ENCODE measurements around the gene GPANK1. TPM values are rescaled to one million over a fixed set of nuclear protein-coding genes. Genes with fewer than 3 reads are reported as not detected.
A peak's percentile ranks its signal among the peaks of the same experiment; 100 is the strongest.

The GPANK1 gene
- total and polyA plus RNA-seq, 2 of the 13 experiments (the other 11 are each of a cell fraction or from before 2014, with no cell fraction given) = 15.4 to 22.8 TPM

DNA sequence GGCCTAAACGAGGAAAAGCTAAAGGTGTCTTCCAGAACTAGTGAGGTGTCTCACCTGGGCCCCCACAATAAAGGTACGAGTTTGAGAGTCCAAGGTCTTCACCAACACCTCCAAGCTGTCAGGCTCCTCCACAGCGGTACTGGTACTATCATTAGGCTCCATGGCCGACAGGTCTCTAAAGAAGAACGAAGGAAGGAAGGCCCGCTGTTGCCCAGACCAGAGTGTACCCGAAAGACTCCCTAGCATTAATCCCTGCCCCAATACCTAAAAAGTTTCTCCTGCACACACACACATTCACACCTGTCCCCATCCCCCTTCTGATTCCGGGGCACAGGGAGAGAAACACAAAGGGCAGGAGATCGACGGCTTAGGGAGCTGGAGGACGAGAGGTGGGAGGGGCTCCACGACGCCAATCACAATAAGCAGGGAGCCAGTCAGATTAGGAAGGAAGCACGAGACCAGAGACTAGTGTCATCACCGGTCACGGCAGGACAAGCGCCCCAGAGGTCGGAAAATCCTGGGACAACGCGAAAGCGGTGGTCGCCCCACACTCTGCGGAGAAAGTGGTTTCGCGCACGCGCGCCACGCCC lies 13.1 kb downstream of the GPANK1 start (continued):
- TF ChIP-seq, protein P1, sequence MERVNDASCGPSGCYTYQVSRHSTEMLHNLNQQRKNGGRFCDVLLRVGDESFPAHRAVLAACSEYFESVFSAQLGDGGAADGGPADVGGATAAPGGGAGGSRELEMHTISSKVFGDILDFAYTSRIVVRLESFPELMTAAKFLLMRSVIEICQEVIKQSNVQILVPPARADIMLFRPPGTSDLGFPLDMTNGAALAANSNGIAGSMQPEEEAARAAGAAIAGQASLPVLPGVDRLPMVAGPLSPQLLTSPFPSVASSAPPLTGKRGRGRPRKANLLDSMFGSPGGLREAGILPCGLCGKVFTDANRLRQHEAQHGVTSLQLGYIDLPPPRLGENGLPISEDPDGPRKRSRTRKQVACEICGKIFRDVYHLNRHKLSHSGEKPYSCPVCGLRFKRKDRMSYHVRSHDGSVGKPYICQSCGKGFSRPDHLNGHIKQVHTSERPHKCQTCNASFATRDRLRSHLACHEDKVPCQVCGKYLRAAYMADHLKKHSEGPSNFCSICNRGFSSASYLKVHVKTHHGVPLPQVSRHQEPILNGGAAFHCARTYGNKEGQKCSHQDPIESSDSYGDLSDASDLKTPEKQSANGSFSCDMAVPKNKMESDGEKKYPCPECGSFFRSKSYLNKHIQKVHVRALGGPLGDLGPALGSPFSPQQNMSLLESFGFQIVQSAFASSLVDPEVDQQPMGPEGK (CRISPR knock-in tag; IDR thresholded peaks at IDR 0.05) = peak; percentile 18; the same call in 1 of the 2 replicates
- TF ChIP-seq MAFG (CRISPR knock-in tag; IDR thresholded peaks at IDR 0.05) = no peak
- TF ChIP-seq, protein P2, sequence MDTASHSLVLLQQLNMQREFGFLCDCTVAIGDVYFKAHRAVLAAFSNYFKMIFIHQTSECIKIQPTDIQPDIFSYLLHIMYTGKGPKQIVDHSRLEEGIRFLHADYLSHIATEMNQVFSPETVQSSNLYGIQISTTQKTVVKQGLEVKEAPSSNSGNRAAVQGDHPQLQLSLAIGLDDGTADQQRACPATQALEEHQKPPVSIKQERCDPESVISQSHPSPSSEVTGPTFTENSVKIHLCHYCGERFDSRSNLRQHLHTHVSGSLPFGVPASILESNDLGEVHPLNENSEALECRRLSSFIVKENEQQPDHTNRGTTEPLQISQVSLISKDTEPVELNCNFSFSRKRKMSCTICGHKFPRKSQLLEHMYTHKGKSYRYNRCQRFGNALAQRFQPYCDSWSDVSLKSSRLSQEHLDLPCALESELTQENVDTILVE (CRISPR knock-in tag; IDR thresholded peaks at IDR 0.05) = no peak
- 0 out of 2 replicates have a peak, but pooled peaks have one; percentile 49 for TF ChIP-seq ATF7-NPFF (CRISPR knock-in tag; IDR thresholded peaks at IDR 0.05; ENCODE audit: low read depth)
- TF ChIP-seq, protein P3, sequence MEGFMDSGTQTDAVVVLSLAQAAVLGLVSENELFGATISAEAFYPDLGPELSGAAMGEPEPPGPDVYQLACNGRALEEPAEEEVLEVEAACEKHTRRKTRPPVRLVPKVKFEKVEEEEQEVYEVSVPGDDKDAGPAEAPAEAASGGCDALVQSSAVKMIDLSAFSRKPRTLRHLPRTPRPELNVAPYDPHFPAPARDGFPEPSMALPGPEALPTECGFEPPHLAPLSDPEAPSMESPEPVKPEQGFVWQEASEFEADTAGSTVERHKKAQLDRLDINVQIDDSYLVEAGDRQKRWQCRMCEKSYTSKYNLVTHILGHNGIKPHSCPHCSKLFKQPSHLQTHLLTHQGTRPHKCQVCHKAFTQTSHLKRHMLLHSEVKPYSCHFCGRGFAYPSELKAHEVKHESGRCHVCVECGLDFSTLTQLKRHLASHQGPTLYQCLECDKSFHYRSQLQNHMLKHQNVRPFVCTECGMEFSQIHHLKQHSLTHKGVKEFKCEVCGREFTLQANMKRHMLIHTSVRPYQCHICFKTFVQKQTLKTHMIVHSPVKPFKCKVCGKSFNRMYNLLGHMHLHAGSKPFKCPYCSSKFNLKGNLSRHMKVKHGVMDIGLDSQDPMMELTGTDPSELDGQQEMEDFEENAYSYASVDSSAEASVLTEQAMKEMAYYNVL (CRISPR knock-in tag; IDR thresholded peaks at IDR 0.05; ENCODE audit: borderline replicate concordance) = peak; percentile 26; the same call in 1 of the 2 replicates
- 0 out of 2 replicates have a peak, but pooled peaks have one; percentile 17 for TF ChIP-seq ZNF232 (CRISPR knock-in tag; IDR thresholded peaks at IDR 0.05; ENCODE audit: borderline replicate concordance)
- TF ChIP-seq CHCHD3 (CRISPR knock-in tag; IDR thresholded peaks at IDR 0.05) = 0 out of 2 replicates have a peak, but pooled peaks have one; percentile 28
- no peak for TF ChIP-seq PRMT3 (CRISPR knock-in tag; IDR thresholded peaks at IDR 0.05; ENCODE audit: borderline replicate concordance, low read depth)
- TF ChIP-seq KDM2A (CRISPR knock-in tag; IDR thresholded peaks at IDR 0.05; ENCODE audit: borderline replicate concordance, low read depth) = 0 out of 2 replicates have a peak, but pooled peaks have one; percentile 18
- TF ChIP-seq, protein P4, sequence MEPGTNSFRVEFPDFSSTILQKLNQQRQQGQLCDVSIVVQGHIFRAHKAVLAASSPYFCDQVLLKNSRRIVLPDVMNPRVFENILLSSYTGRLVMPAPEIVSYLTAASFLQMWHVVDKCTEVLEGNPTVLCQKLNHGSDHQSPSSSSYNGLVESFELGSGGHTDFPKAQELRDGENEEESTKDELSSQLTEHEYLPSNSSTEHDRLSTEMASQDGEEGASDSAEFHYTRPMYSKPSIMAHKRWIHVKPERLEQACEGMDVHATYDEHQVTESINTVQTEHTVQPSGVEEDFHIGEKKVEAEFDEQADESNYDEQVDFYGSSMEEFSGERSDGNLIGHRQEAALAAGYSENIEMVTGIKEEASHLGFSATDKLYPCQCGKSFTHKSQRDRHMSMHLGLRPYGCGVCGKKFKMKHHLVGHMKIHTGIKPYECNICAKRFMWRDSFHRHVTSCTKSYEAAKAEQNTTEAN (CRISPR knock-in tag; conservative IDR thresholded peaks at IDR 0.05) = peak; percentile 59; the same call in 1 of the 2 replicates
- no peak for TF ChIP-seq DMAP1 (CRISPR knock-in tag; IDR thresholded peaks at IDR 0.05)
- TF ChIP-seq MXD4 (CRISPR knock-in tag; IDR thresholded peaks at IDR 0.05) = peak; percentile 7; the same call in 1 of the 2 replicates
- TF ChIP-seq ZNF382 (CRISPR knock-in tag; IDR thresholded peaks at IDR 0.05; ENCODE audit: borderline replicate concordance) = no peak
- peak; percentile 15 for TF ChIP-seq CBX5 (CRISPR knock-in tag; IDR thresholded peaks at IDR 0.05; ENCODE audit: borderline replicate concordance)
- TF ChIP-seq JUND (CRISPR knock-in tag; IDR thresholded peaks at IDR 0.05) = no peak
- TF ChIP-seq ZNF775 (CRISPR knock-in tag; IDR thresholded peaks at IDR 0.05; ENCODE audit: borderline replicate concordance) = no peak
- TF ChIP-seq LCORL (IDR thresholded peaks at IDR 0.05) = no peak
- TF ChIP-seq LCORL (CRISPR knock-in tag; IDR thresholded peaks at IDR 0.05) = peak; percentile 75; the same call in 1 of the 2 replicates
- 0 out of 2 replicates have a peak, but pooled peaks have one; percentile 11 for TF ChIP-seq SMAD3 (CRISPR knock-in tag; IDR thresholded peaks at IDR 0.05)
- peak; percentile 73; the same call in 1 of the 2 replicates for TF ChIP-seq ZNF605 (CRISPR knock-in tag; IDR thresholded peaks at IDR 0.05)
- peak; percentile 23; the same call in 1 of the 2 replicates for TF ChIP-seq ZMYM4 (CRISPR knock-in tag; IDR thresholded peaks at IDR 0.05)
- TF ChIP-seq JUNB (CRISPR knock-in tag; IDR thresholded peaks at IDR 0.05; ENCODE audit: borderline replicate concordance) = peak; percentile 26; the same call in 1 of the 2 replicates
- peak; percentile 22; the same call in 1 of the 2 replicates for TF ChIP-seq ARNT2 (CRISPR knock-in tag; IDR thresholded peaks at IDR 0.05; ENCODE audit: low read depth)

All from HepG2 (cell line).